Subcutaneous abdominal adipose tissue (tissue), 5 donors: ENCODE data around the gene ARRDC1.
"Not testable (repeated sequence)": the region's sequence is repeated elsewhere in the genome, so short reads cannot be mapped to it uniquely, and the experiment has no call there.

ENCODE experiments used
- H3K27ac ChIP-seq: one replicate; pipeline ENCODE4 v1.7.0; 2013; ENCODE audit warnings: low read depth, mild to moderate bottlenecking, inconsistent platforms, low read length, moderate library complexity
- H3K27me3 ChIP-seq, 5 donors: one replicate each; pipeline ENCODE4 v1.7.0; 2013; ENCODE audit warnings: low read length in 5 of 5, inconsistent platforms in 1 of 5; ENCODE audit not compliant: control insufficient read depth in 5 of 5, insufficient read depth in 4 of 5
- H3K36me3 ChIP-seq, 5 donors: one replicate each; pipeline ENCODE4 v1.7.0; 2013; ENCODE audit warnings: low read length in 5 of 5; ENCODE audit not compliant: control insufficient read depth in 5 of 5, insufficient read depth in 5 of 5
- H3K4me1 ChIP-seq, 5 donors: one replicate each; pipeline ENCODE4 v1.7.0; 2013; ENCODE audit warnings: low read length in 5 of 5, mild to moderate bottlenecking in 3 of 5, moderate library complexity in 1 of 5; ENCODE audit not compliant: control insufficient read depth in 5 of 5, insufficient read depth in 5 of 5
- H3K4me3 ChIP-seq, 5 donors: one replicate each; pipeline ENCODE4 v1.7.0; 2013; ENCODE audit warnings: low read length in 5 of 5, low read depth in 1 of 5
- H3K9ac ChIP-seq, 5 donors: one replicate each; pipeline ENCODE4 v1.7.0; 2013; ENCODE audit warnings: low read length in 5 of 5, mild to moderate bottlenecking in 4 of 5, moderate library complexity in 3 of 5
- H3K9me3 ChIP-seq, 5 donors: one replicate each; pipeline ENCODE4 v1.7.0; 2013; ENCODE audit warnings: low read length in 5 of 5; ENCODE audit not compliant: control insufficient read depth in 5 of 5
- donor health status: healthy.
- donor health status: healthy.
- donor health status: healthy.
- donor health status: healthy.
- donor health status: healthy.

Gene ARRDC1

GRCh38 chr9:137605121-137606004, at the start of gene ARRDC1:
Gene ARRDC1 (plus strand): TSS chr9:137605686. CDS start chr9:137605718, 32 bp downstream.
- Histone ChIP-seq H3K36me3 (no peaks in the 10 kb centered on the region), H3K4me1 (peaks cover 2 to 49% (median 30%) of the 10 kb centered on the region in 5 donors), H3K4me3 (peak within 1 kb of the TSS in 4 of 5 donors; percentile 63 to 83 (median 76)), H3K9ac (peak within 1 kb of the TSS in 4 of 5 donors; percentile 76 to 88 (median 80)), H3K27ac (no peak within 1 kb of the TSS), H3K9me3 (no peaks in the 10 kb centered on the region), H3K27me3 (no peaks in the 10 kb centered on the region)

- Histone ChIP-seq H3K36me3 (peaks cover 0 to 54% (median 29%) of the 10 kb centered on the region in 5 donors), H3K4me1 (peaks cover 0 to 12% (median 8%) of the 10 kb centered on the region in 5 donors), H3K27me3 (no peaks in the 10 kb centered on the region), H3K27ac (no peak overlapping the region), H3K9ac (no peak overlapping the region), H3K9me3 (no peaks in the 10 kb centered on the region), H3K4me3 (no peak overlapping the region)
Observed at GRCh38 chr9:137556069-137556838, 49.2 kb upstream of the ARRDC1 start.

GRCh38 chr9:137558127-137558526, 47.4 kb upstream of the ARRDC1 start:
- Histone ChIP-seq H3K9me3 (no peaks in the 10 kb centered on the region), H3K4me3 (no peak overlapping the region), H3K4me1 (no peaks in the 10 kb centered on the region), H3K27me3 (no peaks in the 10 kb centered on the region), H3K9ac (no peak overlapping the region), H3K36me3 (peaks cover 0 to 70% (median 36%) of the 10 kb centered on the region in 5 donors), H3K27ac (no peak overlapping the region)

- no peak overlapping the region for H3K27ac ChIP-seq
- H3K9me3 ChIP-seq = no peaks in the 10 kb centered on the region
- H3K36me3 ChIP-seq = peaks cover 0 to 45% (median 28%) of the 10 kb centered on the region in 5 donors
- H3K9ac ChIP-seq = no peak overlapping the region
- H3K4me1 ChIP-seq = no peaks in the 10 kb centered on the region
- no peak overlapping the region for H3K4me3 ChIP-seq
- no peaks in the 10 kb centered on the region for H3K27me3 ChIP-seq
Observed at GRCh38 chr9:137564134-137564533, 41.4 kb upstream of the ARRDC1 start.

- no peak overlapping the region for H3K9ac ChIP-seq
- H3K4me3 ChIP-seq = no peak overlapping the region
- H3K27ac ChIP-seq = no peak overlapping the region
- H3K4me1 ChIP-seq = no peaks in the 10 kb centered on the region
- no peaks in the 10 kb centered on the region for H3K27me3 ChIP-seq
- peaks cover 0 to 43% (median 27%) of the 10 kb centered on the region in 5 donors for H3K36me3 ChIP-seq
- no peaks in the 10 kb centered on the region for H3K9me3 ChIP-seq
Observed at GRCh38 chr9:137564817-137565411, 40.6 kb upstream of the ARRDC1 start.

GRCh38 chr9:137568445-137568844, 37.0 kb upstream of the ARRDC1 start:
- H3K4me1 ChIP-seq, H3K27ac ChIP-seq, H3K27me3 ChIP-seq, H3K4me3 ChIP-seq, H3K9me3 ChIP-seq, H3K9ac ChIP-seq: not testable (repeated sequence)
- peaks cover 3 to 40% (median 30%) of the 10 kb centered on the region in 5 donors for H3K36me3 ChIP-seq

- H3K27ac ChIP-seq = no peak overlapping the region
- no peaks in the 10 kb centered on the region for H3K27me3 ChIP-seq
- H3K36me3 ChIP-seq = peaks cover 3 to 37% (median 26%) of the 10 kb centered on the region in 5 donors
- H3K4me3 ChIP-seq = no peak overlapping the region
- H3K4me1 ChIP-seq = no peaks in the 10 kb centered on the region
- H3K9ac ChIP-seq = no peak overlapping the region
- no peaks in the 10 kb centered on the region for H3K9me3 ChIP-seq
Observed at GRCh38 chr9:137569609-137570203, 35.8 kb upstream of the ARRDC1 start.

GRCh38 chr9:137570566-137570965, 34.9 kb upstream of the ARRDC1 start:
- peaks cover 3 to 40% (median 31%) of the 10 kb centered on the region in 5 donors for H3K36me3 ChIP-seq
- no peak overlapping the region for H3K9ac ChIP-seq
- H3K27me3 ChIP-seq = no peaks in the 10 kb centered on the region
- no peaks in the 10 kb centered on the region for H3K9me3 ChIP-seq
- H3K4me1 ChIP-seq = peaks cover 0 to 2% (median 0%) of the 10 kb centered on the region in 5 donors
- no peak overlapping the region for H3K27ac ChIP-seq
- H3K4me3 ChIP-seq = no peak overlapping the region

GRCh38 chr9:137574192-137574591, 31.3 kb upstream of the ARRDC1 start:
- Histone ChIP-seq H3K36me3 (peaks cover 3 to 45% (median 39%) of the 10 kb centered on the region in 5 donors), H3K4me3 (no peak overlapping the region), H3K4me1 (peaks cover 5 to 27% (median 17%) of the 10 kb centered on the region in 5 donors), H3K27me3 (no peaks in the 10 kb centered on the region), H3K27ac (no peak overlapping the region), H3K9me3 (no peaks in the 10 kb centered on the region), H3K9ac (no peak overlapping the region)
